D341Med (cell line): ENCODE results near the gene JPH2.

Experiments used
- DNase-seq: peaks from one replicate; pipeline ENCODE4 v3.0.0; 2012; ENCODE audit warnings: low spot score

JPH2 gene

DNA sequence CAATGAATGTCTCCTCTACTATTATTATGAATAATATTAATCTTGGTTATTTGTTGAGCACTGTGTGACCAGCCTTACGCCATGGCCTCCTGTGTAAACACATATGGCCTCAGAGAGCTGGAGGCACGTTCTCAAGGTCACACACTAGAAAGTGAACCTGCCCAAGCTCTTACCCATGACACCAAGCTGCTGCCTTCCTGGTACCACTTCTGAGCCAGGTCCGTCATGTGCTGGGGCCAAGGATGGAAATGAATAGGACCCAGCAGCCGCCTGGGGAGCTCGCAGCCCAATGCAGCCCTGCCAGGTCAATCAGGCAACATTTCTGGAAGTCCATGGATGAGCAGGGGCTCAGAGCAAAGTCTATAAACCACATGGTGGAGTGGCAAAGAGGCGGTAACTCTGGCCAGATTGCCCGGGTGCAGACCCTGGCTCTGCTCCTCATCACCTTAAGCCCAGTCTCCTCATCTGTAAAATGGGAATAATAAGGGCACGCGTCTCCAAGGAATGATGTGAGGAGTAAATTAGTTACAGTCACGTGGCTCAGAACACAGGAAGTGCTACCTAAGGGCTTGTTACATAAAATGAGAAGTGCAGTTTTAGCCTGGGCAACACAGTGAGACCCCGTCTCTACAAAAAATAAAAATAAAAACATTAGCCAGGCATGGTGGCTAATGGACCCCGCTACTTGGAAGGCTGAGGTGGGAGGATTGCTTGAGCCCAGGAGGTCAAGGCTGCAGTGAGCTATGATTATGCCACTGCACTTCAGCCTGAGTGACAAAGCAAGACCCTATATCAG is 61.5 kb downstream of the JPH2 start:
- DNase-seq, result no peak

- no peak for DNase-seq
Observed at GRCh38 chr20:44123874-44124535, 63.0 kb downstream of the JPH2 start.

DNA sequence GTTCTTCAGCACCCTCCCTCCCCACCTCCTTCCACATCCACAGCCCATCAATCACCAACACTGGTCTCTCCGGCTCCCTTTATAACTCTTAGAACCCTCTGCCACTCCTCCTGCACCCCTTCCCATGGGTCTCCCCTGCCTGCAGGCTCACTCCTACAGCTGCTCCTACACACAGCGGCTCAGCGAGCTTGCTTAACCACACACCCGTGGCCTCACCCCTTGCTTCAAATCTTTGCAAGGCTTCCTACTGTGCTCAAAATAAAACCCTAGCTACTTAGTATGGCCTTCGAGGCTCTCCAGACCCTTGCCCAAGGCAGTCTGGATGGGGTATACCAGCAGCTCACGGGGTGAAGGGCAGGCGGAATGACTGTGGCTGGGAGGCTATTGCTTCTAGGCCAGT is 63.7 kb downstream of the JPH2 start:
- DNase-seq, result no peak

DNA sequence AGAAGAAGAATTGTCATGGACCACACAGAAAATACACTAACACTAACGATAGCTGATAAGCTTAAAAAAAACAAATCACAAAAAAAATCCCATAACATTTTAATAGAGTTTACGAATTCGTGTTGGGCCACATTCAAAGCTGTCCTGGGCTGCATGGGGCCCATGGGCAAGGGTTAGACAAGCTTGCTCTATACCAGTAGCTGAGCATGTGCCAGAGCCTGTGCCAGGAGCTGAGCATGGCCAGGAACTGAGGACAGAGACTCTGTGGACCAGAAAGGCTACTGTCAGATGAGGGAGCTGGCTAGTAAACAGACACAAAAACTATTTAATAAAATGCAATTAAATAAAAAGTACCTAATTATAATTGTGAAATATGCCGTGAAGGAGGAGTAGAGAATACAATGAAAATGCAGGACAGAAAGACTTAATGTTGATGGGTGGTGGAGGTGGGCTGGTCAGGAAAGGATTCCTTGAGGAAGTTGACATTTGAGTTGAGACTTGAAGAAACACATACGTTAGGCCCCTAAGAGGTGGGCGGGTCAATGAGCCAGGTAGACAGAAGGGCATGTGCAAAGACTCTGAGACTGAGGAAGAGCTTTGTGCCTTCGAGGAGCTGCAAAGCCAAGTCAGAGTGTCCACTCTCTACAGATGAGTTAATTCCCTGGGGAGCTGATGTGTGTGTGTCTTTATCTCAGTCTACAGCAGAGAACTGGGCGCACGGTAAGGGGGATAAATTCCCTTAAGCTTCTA is 66.1 kb downstream of the JPH2 start:
- DNase-seq, result no peak

- DNase-seq, result no peak
Observed at GRCh38 chr20:44118185-44119033, 68.6 kb downstream of the JPH2 start.

GRCh38 chr20:44117296-44118184 is 69.4 kb downstream of the JPH2 start:
- no peak for DNase-seq

- DNase-seq, result no peak
Observed at GRCh38 chr20:44115762-44116644, 71.0 kb downstream of the JPH2 start.

DNA sequence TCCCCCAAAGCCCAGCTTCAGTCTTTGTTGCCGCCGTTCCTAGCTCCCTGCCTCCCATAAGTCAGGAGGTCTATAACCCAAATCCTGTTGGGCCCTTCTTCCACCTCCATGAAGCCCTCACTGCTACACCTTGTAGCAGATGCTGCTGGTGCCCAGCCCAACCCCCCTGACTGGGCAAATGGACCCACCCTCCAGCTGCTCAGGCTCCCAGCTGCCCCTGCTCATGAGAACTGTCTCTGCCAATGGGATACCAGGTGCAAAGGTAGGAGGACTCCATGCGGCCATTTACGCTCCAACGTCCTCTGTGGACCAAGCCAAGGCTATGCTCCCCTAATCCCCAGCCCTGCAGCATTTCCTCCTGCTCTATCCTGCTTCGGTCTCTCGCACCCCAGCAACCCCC is 71.8 kb downstream of the JPH2 start:
- DNase-seq, result no peak

DNA sequence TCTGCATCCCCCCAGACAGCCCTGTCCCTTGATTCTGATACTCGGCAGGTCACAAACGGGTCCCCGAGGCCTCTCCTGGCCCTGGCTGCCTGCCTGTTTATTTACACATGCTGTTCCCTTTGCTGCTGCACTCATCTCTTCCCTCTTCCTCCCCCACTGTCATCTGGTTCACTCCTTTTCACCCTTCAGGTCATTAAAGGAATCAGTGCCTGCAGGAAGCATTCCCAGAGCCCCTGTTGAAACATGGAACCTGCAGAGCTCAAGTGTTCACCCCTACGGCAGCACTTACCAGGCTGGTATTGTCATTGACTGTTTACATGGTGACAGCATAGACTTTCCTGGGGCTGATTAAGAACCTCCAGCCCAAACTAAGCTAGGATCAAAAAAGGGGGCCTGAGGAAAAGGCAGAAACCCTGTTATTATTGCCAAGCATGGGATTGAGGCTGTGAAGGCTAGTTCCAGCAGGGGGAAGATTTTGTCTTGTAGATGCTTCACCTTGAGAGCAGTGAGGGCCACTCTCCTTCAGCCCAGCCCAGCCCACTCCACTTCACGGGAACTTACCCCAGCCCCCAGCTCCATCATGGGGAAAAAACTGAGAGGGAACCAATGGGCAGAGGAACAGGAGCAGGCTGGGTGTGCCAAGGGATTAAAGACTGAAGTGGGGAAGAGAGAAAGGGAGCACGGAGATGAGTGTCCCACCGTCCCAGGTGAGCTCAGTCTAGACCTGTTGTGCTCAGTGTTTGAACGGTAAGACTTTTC is 73.2 kb downstream of the JPH2 start:
- no peak for DNase-seq

DNA sequence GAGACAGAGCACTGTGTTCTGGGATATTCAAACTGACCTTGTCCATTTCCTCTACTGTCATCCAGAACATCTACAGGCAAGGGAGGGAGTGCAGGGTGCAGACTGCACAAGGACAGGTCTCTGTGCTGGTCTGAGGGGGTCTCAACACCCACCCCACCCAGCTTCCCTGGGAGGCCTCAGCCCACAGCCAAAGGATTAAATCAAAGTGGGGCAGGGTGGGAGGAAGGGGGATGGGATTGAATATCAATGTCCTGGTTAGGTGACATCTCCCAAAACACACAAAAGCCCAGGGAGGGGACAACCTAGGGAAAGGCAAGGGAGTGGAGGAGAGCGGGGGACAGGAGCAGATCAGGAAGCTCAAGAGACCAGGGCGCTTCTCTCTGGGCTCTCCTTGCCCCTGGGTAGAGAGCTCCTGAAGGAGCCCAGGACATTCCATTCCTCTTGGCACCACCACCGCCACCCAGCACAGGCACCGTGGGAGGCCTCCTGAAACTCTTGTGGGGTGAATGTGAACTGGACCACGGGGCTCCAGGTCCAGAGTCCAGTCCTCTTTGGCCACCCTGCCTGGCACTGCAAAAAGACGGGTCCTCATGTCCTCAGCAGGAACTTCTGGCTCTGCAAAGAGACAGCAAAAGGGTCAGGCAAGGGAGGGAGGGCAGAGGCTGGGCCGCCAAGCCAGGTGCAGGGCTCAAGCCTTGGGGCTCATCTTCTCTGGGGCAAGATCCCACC is 73.9 kb downstream of the JPH2 start:
- no peak for DNase-seq

- no peak for DNase-seq
Observed at GRCh38 chr20:44112456-44112855, 74.5 kb downstream of the JPH2 start.

DNA sequence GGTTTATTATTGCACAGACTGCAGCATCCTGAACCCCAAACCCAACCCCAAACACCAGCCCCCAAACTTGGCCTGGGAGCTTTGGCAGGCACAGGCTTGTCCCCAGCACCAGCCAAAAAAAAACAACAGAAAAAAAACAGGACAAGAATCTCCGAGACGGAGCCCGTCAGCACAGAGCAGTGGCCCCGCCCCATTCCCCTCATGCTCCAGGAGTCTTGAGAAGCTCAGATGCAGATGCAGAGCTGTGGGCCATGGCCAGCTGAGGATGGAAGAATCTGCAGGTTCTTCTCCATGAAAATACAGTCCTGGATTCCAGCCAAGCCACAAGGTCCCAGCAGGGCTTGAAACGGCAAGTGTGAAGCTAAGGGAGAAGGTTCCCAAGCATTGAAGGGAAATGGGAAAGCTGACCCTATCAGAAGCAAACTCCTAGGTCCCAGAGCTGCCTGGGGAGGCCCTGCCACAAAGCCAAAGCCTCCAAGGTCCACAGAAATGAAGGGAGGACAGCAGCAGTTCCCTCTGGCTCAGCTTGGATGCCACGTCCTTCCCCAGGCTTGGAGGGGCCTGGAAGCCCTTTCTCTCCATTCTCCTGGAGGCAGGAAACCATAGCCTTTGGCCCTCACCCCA is 75.2 kb downstream of the JPH2 start:
- DNase-seq, result no peak

GRCh38 chr20:44110816-44111568 is 76.0 kb downstream of the JPH2 start:
- DNase-seq, result no peak

GRCh38 chr20:44109951-44110361 is 77.0 kb downstream of the JPH2 start:
- no peak for DNase-seq

DNA sequence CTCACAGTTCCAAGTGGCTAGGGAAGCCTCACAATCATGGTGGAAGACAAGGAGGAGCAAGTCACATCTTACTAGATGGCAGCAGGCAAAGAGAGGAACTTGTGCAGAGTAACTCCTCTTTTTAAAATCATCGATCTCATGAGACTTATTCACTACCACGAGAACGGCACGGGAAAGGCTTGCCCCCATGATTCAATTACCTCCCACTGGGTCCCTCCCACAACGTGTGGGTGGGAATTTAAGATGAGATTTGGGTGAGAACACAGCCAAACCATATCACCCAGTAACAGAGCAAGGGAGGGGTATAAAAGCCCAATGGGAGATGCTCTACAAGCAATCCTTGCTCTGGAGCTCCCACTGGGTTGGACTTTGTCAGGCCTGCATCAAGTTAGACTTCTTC is 80.4 kb downstream of the JPH2 start:
- no peak for DNase-seq

DNA sequence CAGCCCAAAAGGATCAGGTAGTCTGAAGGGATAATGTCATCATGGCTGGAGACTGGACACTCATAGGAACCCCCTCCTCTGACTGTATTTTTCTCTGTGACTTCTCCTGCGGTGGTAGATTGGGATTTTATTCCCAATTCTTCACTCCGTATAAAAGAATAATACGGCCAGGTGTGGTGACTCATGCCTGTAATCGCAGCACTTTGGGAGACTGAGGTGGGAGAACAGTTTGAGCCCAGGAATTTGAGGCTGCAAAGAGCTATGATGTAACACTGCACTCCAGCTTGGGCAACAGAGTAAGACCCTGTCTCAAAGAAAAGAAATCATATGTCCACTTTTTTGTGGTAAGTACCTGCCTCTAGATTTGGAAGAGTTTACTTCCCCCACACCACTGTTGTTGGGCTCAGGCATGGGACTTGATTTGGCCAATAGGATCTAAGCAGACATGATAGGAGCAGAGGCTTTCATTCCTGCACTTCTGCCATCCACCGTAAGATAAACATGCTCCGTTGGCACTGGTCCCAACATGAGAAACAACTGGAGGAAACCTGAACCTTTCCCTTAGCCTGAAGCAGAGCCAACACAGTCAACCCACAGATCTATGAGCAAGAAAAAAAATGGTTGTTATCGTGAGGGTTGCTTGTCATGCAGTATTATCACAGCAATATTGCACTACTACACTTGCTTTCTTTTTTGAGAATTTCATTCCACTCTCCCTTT is 82.0 kb downstream of the JPH2 start:
- DNase-seq, result no peak

DNA sequence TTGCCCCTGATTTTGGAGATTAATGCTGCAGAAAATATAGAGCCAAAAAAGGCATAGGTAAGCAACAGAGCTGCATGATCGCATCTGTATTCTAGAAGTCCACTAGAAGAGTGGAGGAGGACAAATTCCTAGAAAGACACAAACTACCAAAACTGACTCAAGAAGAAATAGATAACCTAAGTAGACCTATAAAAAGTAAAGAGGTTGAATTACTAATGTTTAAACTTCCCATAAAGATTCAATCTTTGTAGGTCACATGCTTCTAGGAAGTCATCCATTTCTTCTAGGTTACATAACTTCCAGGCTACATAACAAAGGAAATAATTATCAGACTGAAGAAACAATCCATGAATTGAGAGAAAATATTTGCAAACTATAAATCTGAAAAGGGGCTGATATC is 84.4 kb downstream of the JPH2 start:
- DNase-seq, result no peak
